A673 (cell line): ENCODE data around the gene BAAT.

Experiments used
- CTCF ChIP-seq: fragments of 300-800, 200-600 bp; sonication (generic); conservative IDR thresholded peaks from 2 replicates; pipeline ENCODE4 v1.5.1; 2017; ENCODE audit warnings: low read depth, mild to moderate bottlenecking, antibody characterized with exemption, low read length, moderate library complexity, mixed read lengths
- EZH2 ChIP-seq: fragments of 200-600 bp; sonication (generic); IDR thresholded peaks from 2 replicates; pipeline ENCODE4 v1.6.1; 2017; ENCODE audit warnings: borderline replicate concordance, low read depth, mild to moderate bottlenecking, mixed read lengths, antibody characterized with exemption, low read length; ENCODE audit not compliant: poor library complexity, severe bottlenecking

GRCh38 chr9:101399643-101399970, 14.8 kb upstream of the BAAT start:
- TF ChIP-seq CTCF = no peak
- TF ChIP-seq EZH2 = no peak
